Neuronal stem cell (in vitro differentiated cells): ENCODE data around the gene PSKH1.
A peak's percentile ranks its signal among the peaks of the same experiment; 100 is the strongest.

ENCODE experiments used
- DNase-seq: peaks from one replicate; pipeline ENCODE4 v3.0.0-alpha.2; 2013; ENCODE audit warnings: low spot score
- H2AFZ ChIP-seq: one replicate; pipeline ENCODE4 v1.6.1; 2013; ENCODE audit warnings: mild to moderate bottlenecking, low read length, inconsistent platforms
- H2AK5ac ChIP-seq: 2 replicates; pipeline ENCODE4 v1.6.1; 2013; ENCODE audit warnings: low read depth, mild to moderate bottlenecking, inconsistent platforms, low read length, moderate library complexity, mixed read lengths
- H2BK120ac ChIP-seq: 2 replicates; pipeline ENCODE4 v1.6.1; 2013; ENCODE audit warnings: low read depth, mild to moderate bottlenecking, inconsistent platforms, low read length, moderate library complexity, mixed read lengths
- H2BK12ac ChIP-seq: one replicate; pipeline ENCODE4 v1.6.1; 2013; ENCODE audit warnings: low read length, inconsistent platforms
- H2BK15ac ChIP-seq: 2 replicates; pipeline ENCODE4 v1.6.1; 2013; ENCODE audit warnings: mild to moderate bottlenecking, low read length, inconsistent platforms, mixed read lengths
- H2BK5ac ChIP-seq: one replicate; pipeline ENCODE4 v1.6.1; 2013; ENCODE audit warnings: inconsistent platforms, mild to moderate bottlenecking, low read length, moderate library complexity
- H3K14ac ChIP-seq: one replicate; pipeline ENCODE4 v1.6.1; 2013; ENCODE audit warnings: low read length, inconsistent platforms
- H3K18ac ChIP-seq: 2 replicates; pipeline ENCODE4 v1.6.1; 2013; ENCODE audit warnings: low read length, inconsistent platforms
- H3K23ac ChIP-seq: 2 replicates; pipeline ENCODE4 v1.6.1; 2013; ENCODE audit warnings: low read depth, mild to moderate bottlenecking, mixed read lengths, low read length, inconsistent platforms; ENCODE audit not compliant: poor library complexity
- H3K27ac ChIP-seq: replicated peaks from 3 replicates; pipeline ENCODE4 v1.5.1; 2013; ENCODE audit warnings: low read length, inconsistent platforms
- H3K27me3 ChIP-seq, 3 experiments: 2 replicates each; pipeline ENCODE4 v1.6.1; 2013; ENCODE audit warnings: low read length in 3 of 3, mild to moderate bottlenecking in 2 of 3, inconsistent platforms in 1 of 3, low read depth in 1 of 3, mixed read lengths in 1 of 3, moderate library complexity in 1 of 3; ENCODE audit not compliant: control insufficient read depth in 3 of 3, insufficient read depth in 3 of 3
- H3K36me3 ChIP-seq, 2 donors: replicated peaks in 1 of 2; 2 replicates each; pipeline ENCODE4 v1.6.1; 2013; ENCODE audit warnings: low read length in 2 of 2; ENCODE audit not compliant: control insufficient read depth in 2 of 2, insufficient read depth in 2 of 2
- H3K4ac ChIP-seq: 2 replicates; pipeline ENCODE4 v1.6.1; 2013; ENCODE audit warnings: inconsistent platforms, mild to moderate bottlenecking, low read length, moderate library complexity
- H3K4me1 ChIP-seq, 2 donors: 1 replicate in 1 of 2; 2 replicates in 1 of 2; pipeline ENCODE4 v1.6.1; 2013; ENCODE audit warnings: low read length in 2 of 2, low read depth in 1 of 2; ENCODE audit not compliant: control insufficient read depth in 2 of 2, insufficient read depth in 1 of 2
- H3K4me2 ChIP-seq: one replicate; pipeline ENCODE4 v1.6.1; 2013; ENCODE audit warnings: mild to moderate bottlenecking, low read length, inconsistent platforms; ENCODE audit not compliant: insufficient read depth, poor library complexity, severe bottlenecking
- H3K4me3 ChIP-seq, 2 donors: 2 replicates each; pipeline ENCODE4 v1.5.1; 2013; ENCODE audit warnings: low read length in 2 of 2, mild to moderate bottlenecking in 2 of 2, inconsistent platforms in 1 of 2, moderate library complexity in 1 of 2
- H3K79me1 ChIP-seq: one replicate; pipeline ENCODE4 v1.6.1; 2013; ENCODE audit warnings: low read depth, mild to moderate bottlenecking, inconsistent platforms, low read length, moderate library complexity
- H3K9ac ChIP-seq: one replicate; pipeline ENCODE4 v1.6.1; 2013; ENCODE audit warnings: mild to moderate bottlenecking, low read depth, low read length, inconsistent platforms; ENCODE audit not compliant: poor library complexity
- H3K9me3 ChIP-seq, 2 donors: replicated peaks in 1 of 2; 2 replicates each; pipeline versions ENCODE3 to v1.6.1; 2013; ENCODE audit warnings: low read length in 2 of 2, mild to moderate bottlenecking in 2 of 2, inconsistent platforms in 1 of 2, low read depth in 1 of 2, mixed read lengths in 1 of 2, moderate library complexity in 1 of 2; ENCODE audit not compliant: control insufficient read depth in 2 of 2, insufficient read depth in 1 of 2
- H4K8ac ChIP-seq: one replicate; pipeline ENCODE4 v1.6.1; 2013; ENCODE audit warnings: low read depth, mild to moderate bottlenecking, inconsistent platforms, low read length, moderate library complexity
- H4K91ac ChIP-seq: one replicate; pipeline ENCODE4 v1.6.1; 2013; ENCODE audit warnings: low read length, low read depth, mild to moderate bottlenecking, inconsistent platforms; ENCODE audit not compliant: poor library complexity
- WGBS, 2 donors: extraction: QIAGEN DNeasy Blood & Tissue Kit; methylation state at CpG; one replicate each; pipeline ENCODE4 v1.1.7; 2013; ENCODE audit warnings: missing lambda C conversion rate in 2 of 2, mixed read lengths in 1 of 2; ENCODE audit not compliant: insufficient read length in 2 of 2, insufficient replicate concordance in 1 of 2; ENCODE audit errors: extremely low coverage in 2 of 2; 5-methylcytosine and 5-hydroxymethylcytosine counted together

The PSKH1 gene

GRCh38 chr16:67966549-67967182 lies 73.6 kb downstream of the PSKH1 start:
- H3K4ac ChIP-seq = no peak overlapping the region
- peak overlapping the region; percentile 20 for H3K27ac ChIP-seq
- H2BK12ac ChIP-seq = no peak overlapping the region
- no peak overlapping the region for H2AK5ac ChIP-seq
- H3K36me3 ChIP-seq = peaks cover 15 to 22% of the 10 kb centered on the region in 2 donors
- no peak overlapping the region for H2BK5ac ChIP-seq
- H3K9ac ChIP-seq = peak overlapping the region; percentile 75
- no peaks in the 10 kb centered on the region for H3K9me3 ChIP-seq
- no CpG with 5 or more reads among the region's 3 CpGs for WGBS, 2 donors
- no peak overlapping the region for H3K14ac ChIP-seq
- peaks cover 15% of the 10 kb centered on the region for H3K79me1 ChIP-seq
- peaks cover 20 to 28% of the 10 kb centered on the region in 2 donors for H3K4me1 ChIP-seq
- no peak overlapping the region for H2BK15ac ChIP-seq
- peak overlapping the region; percentile 0 for H3K18ac ChIP-seq
- peak overlapping the region; percentile 63 for H3K4me2 ChIP-seq
- no peak overlapping the region for H2AFZ ChIP-seq
- no peak overlapping the region for H2BK120ac ChIP-seq
- DNase-seq = no peak
- no peak overlapping the region for H4K8ac ChIP-seq
- H3K4me3 ChIP-seq = peak overlapping the region; percentile 53 to 96
- H3K23ac ChIP-seq = no peak overlapping the region
- H3K27me3 ChIP-seq = no peaks in the 10 kb centered on the region
- no peak overlapping the region for H4K91ac ChIP-seq

GRCh38 chr16:67967183-67967957 lies 74.3 kb downstream of the PSKH1 start:
- H3K9ac ChIP-seq = peak overlapping the region; percentile 61
- no peaks in the 10 kb centered on the region for H3K27me3 ChIP-seq
- H3K18ac ChIP-seq = peak overlapping the region; percentile 1
- H3K4me1 ChIP-seq = peaks cover 20 to 28% of the 10 kb centered on the region in 2 donors
- no peak overlapping the region for H2AK5ac ChIP-seq
- H3K27ac ChIP-seq = no peak overlapping the region
- H3K36me3 ChIP-seq = peaks cover 8 to 15% of the 10 kb centered on the region in 2 donors
- no peak overlapping the region for H2BK120ac ChIP-seq
- no peak overlapping the region for H3K4ac ChIP-seq
- H4K8ac ChIP-seq = no peak overlapping the region
- H3K4me3 ChIP-seq = peak overlapping the region; percentile 53 to 96
- no peak overlapping the region for H2BK5ac ChIP-seq
- H4K91ac ChIP-seq = no peak overlapping the region
- H2AFZ ChIP-seq = peak overlapping the region; percentile 90
- WGBS, 2 donors = no CpG with 5 or more reads among the region's 18 CpGs
- H3K23ac ChIP-seq = no peak overlapping the region
- no peak for DNase-seq
- H3K79me1 ChIP-seq = peaks cover 15% of the 10 kb centered on the region
- no peak overlapping the region for H2BK15ac ChIP-seq
- H3K9me3 ChIP-seq = no peaks in the 10 kb centered on the region
- H3K4me2 ChIP-seq = peak overlapping the region; percentile 63
- H3K14ac ChIP-seq = no peak overlapping the region
- H2BK12ac ChIP-seq = no peak overlapping the region

GRCh38 chr16:67967958-67968399 lies 74.9 kb downstream of the PSKH1 start:
- peaks cover 20 to 28% of the 10 kb centered on the region in 2 donors for H3K4me1 ChIP-seq
- no peak overlapping the region for H2BK5ac ChIP-seq
- H3K27ac ChIP-seq = no peak overlapping the region
- peaks cover 15% of the 10 kb centered on the region for H3K79me1 ChIP-seq
- peak overlapping the region; percentile 90 for H2AFZ ChIP-seq
- peak overlapping the region; percentile 97 for H3K18ac ChIP-seq
- no peak overlapping the region for H2BK15ac ChIP-seq
- peak overlapping the region; percentile 59 for H3K23ac ChIP-seq
- no peak overlapping the region for H2BK120ac ChIP-seq
- peak overlapping the region; percentile 86 for H3K9ac ChIP-seq
- H3K36me3 ChIP-seq = peaks cover 6 to 11% of the 10 kb centered on the region in 2 donors
- peak; percentile 32 for DNase-seq
- no peaks in the 10 kb centered on the region for H3K9me3 ChIP-seq
- H3K4ac ChIP-seq = no peak overlapping the region
- no peak overlapping the region for H4K91ac ChIP-seq
- no peaks in the 10 kb centered on the region for H3K27me3 ChIP-seq
- H3K4me3 ChIP-seq = peak overlapping the region; percentile 53 to 96
- peak overlapping the region; percentile 1 for H2AK5ac ChIP-seq
- H4K8ac ChIP-seq = no peak overlapping the region
- H3K14ac ChIP-seq = peak overlapping the region; percentile 32
- H2BK12ac ChIP-seq = no peak overlapping the region
- H3K4me2 ChIP-seq = peak overlapping the region; percentile 63
- no CpG with 5 or more reads among the region's 45 CpGs for WGBS, 2 donors
